Medulla oblongata (tissue), 1 donor: ENCODE data around the gene LTBP4.
A peak's percentile ranks its signal among the peaks of the same experiment; 100 is the strongest.
"Not testable (repeated sequence)": the region's sequence is repeated elsewhere in the genome, so short reads cannot be mapped to it uniquely, and the experiment has no call there.

Source experiments
- DNase-seq: peaks from one replicate; pipeline ENCODE4 v3.0.0-alpha.2; 2015; ENCODE audit errors: extremely low spot score

The LTBP4 gene

GRCh38 chr19:40576585-40577451, 24.4 kb upstream of the LTBP4 start, which contains the start of gene SHKBP1:
SHKBP1 (plus strand) TSS chr19:40576873; CDS start chr19:40576900, 27 bp downstream.
- peak; percentile 97 for DNase-seq

GRCh38 chr19:40578442-40578908, 22.7 kb upstream of the LTBP4 start:
- peak; percentile 46 for DNase-seq

- DNase-seq = no peak
Measured at GRCh38 chr19:40580619-40581018, 20.6 kb upstream of the LTBP4 start.

- DNase-seq = no peak
Measured at GRCh38 chr19:40581531-40581930, 19.6 kb upstream of the LTBP4 start.

- no peak for DNase-seq
Measured at GRCh38 chr19:40582467-40582866, 18.7 kb upstream of the LTBP4 start.

GRCh38 chr19:40583283-40583682, 17.9 kb upstream of the LTBP4 start:
- no peak for DNase-seq

GRCh38 chr19:40584007-40584406, 17.2 kb upstream of the LTBP4 start:
- DNase-seq = no peak

GRCh38 chr19:40585241-40585981, 15.8 kb upstream of the LTBP4 start:
- DNase-seq = no peak

- no peak for DNase-seq
Measured at GRCh38 chr19:40585982-40586422, 15.2 kb upstream of the LTBP4 start.

- no peak for DNase-seq
Measured at GRCh38 chr19:40586611-40587010, 14.6 kb upstream of the LTBP4 start.

GRCh38 chr19:40588110-40588854, 12.9 kb upstream of the LTBP4 start:
- no peak for DNase-seq

GRCh38 chr19:40588926-40589569, 12.1 kb upstream of the LTBP4 start:
- no peak for DNase-seq

- DNase-seq = no peak
Measured at GRCh38 chr19:40589591-40590429, 11.4 kb upstream of the LTBP4 start.

GRCh38 chr19:40590464-40591265, 10.5 kb upstream of the LTBP4 start:
- DNase-seq = no peak

- not testable (repeated sequence) for DNase-seq
Measured at GRCh38 chr19:40591724-40592123, 9.4 kb upstream of the LTBP4 start.

- DNase-seq = no peak
Measured at GRCh38 chr19:40592170-40592569, 9.0 kb upstream of the LTBP4 start.

- DNase-seq = no peak
Measured at GRCh38 chr19:40594255-40594654, 6.9 kb upstream of the LTBP4 start.

GRCh38 chr19:40594657-40595091, 6.5 kb upstream of the LTBP4 start:
- no peak for DNase-seq

GRCh38 chr19:40596608-40597328, 4.4 kb upstream of the LTBP4 start:
- no peak for DNase-seq
